Neural progenitor cell (in vitro differentiated cells): Measurements from ENCODE around the gene NELFA. TPM values are rescaled to one million over a fixed set of nuclear protein-coding genes. Genes with fewer than 3 reads are reported as not detected.

Experiments used
- DNase-seq: peaks from one replicate; pipeline ENCODE4 v3.0.0-alpha.2; 2016; ENCODE audit warnings: low spot score
- H2AFZ ChIP-seq: fragments of 200-600 bp; sonication (generic); replicated peaks from 2 replicates; pipeline ENCODE4 v1.6.1; 2016; ENCODE audit warnings: antibody characterized with exemption
- H3F3A ChIP-seq: fragments of 200-600 bp; sonication (generic); 2 replicates; pipeline ENCODE4 v1.6.1; 2016; ENCODE audit warnings: antibody characterized with exemption, low read depth
- H3K27ac ChIP-seq: fragments of 200-600 bp; sonication (generic); 2 replicates; pipeline ENCODE4 v1.5.1; 2016; ENCODE audit warnings: mild to moderate bottlenecking
- H3K27me3 ChIP-seq: fragments of 200-600 bp; sonication (generic); 2 replicates; pipeline ENCODE4 v1.6.1; 2016; ENCODE audit warnings: mild to moderate bottlenecking, moderate library complexity
- H3K36me3 ChIP-seq: fragments of 200-600 bp; sonication (generic); 2 replicates; pipeline ENCODE4 v1.5.1; 2016
- H3K4me1 ChIP-seq: fragments of 200-600 bp; sonication (generic); 2 replicates; pipeline ENCODE4 v1.6.1; 2016; ENCODE audit warnings: mixed run types
- H3K4me2 ChIP-seq: fragments of 200-600 bp; sonication (generic); 2 replicates; pipeline ENCODE4 v1.6.1; 2016
- H3K4me3 ChIP-seq: fragments of 200-600 bp; sonication (generic); 2 replicates; pipeline ENCODE4 v1.5.1; 2016
- H3K79me2 ChIP-seq: fragments of 200-600 bp; sonication (generic); 2 replicates; pipeline ENCODE4 v1.6.1; 2016; ENCODE audit warnings: low read depth
- H3K9ac ChIP-seq: fragments of 200-600 bp; sonication (generic); 2 replicates; pipeline ENCODE4 v1.6.1; 2016
- H3K9me3 ChIP-seq: fragments of 200-600 bp; sonication (generic); 2 replicates; pipeline ENCODE4 v1.5.1; 2016; ENCODE audit warnings: low read depth
- H4K20me1 ChIP-seq: fragments of 200-600 bp; sonication (generic); 2 replicates; pipeline ENCODE4 v1.6.1; 2016; ENCODE audit warnings: low read depth
- H3K27ac Mint-ChIP-seq: 3 replicates; pipeline ENCODE4 v1.8.0; 2021; ENCODE audit warnings: mixed read lengths
- H3K27me3 Mint-ChIP-seq: 2 replicates; pipeline ENCODE4 v1.8.0; 2022; ENCODE audit warnings: low read depth, mild to moderate bottlenecking, inconsistent platforms, moderate library complexity, mixed read lengths; ENCODE audit not compliant: insufficient read depth
- H3K36me3 Mint-ChIP-seq: 3 replicates; pipeline ENCODE4 v1.8.0; 2021; ENCODE audit warnings: mixed read lengths
- H3K4me1 Mint-ChIP-seq: 3 replicates; pipeline ENCODE4 v1.8.0; 2021; ENCODE audit warnings: mixed read lengths
- H3K4me3 Mint-ChIP-seq: 3 replicates; pipeline ENCODE4 v1.8.0; 2021; ENCODE audit warnings: mild to moderate bottlenecking, moderate library complexity, mixed read lengths
- H3K9me3 Mint-ChIP-seq: 3 replicates; pipeline ENCODE4 v1.8.0; 2020; ENCODE audit warnings: mixed read lengths
- CTCF ChIP-seq: fragments of 200-600 bp; sonication (generic); IDR thresholded peaks from 2 replicates; pipeline ENCODE4 v1.5.1; 2017; ENCODE audit warnings: antibody characterized with exemption, mild to moderate bottlenecking
- EZH2 ChIP-seq: fragments of 200-600 bp; sonication (generic); IDR thresholded peaks from 2 replicates; pipeline ENCODE4 v1.6.1; 2017; ENCODE audit warnings: antibody characterized with exemption, mild to moderate bottlenecking, moderate library complexity
- EZH2phosphoT487 ChIP-seq: fragments of 200-600 bp; sonication (generic); IDR thresholded peaks from 2 replicates; pipeline ENCODE4 v1.6.1; 2017; ENCODE audit warnings: antibody characterized with exemption
- total RNA-seq: library from RNA; depleted of rRNA; stranded (reverse); fragments of >200 nt; gene quantifications from 2 replicates; pipeline ENCODE4 v1.2.3, GENCODE V29; 2015; ENCODE audit warnings: low replicate concordance

Gene NELFA
- total RNA-seq, 1 donor from 2014 or later, result 18.0 TPM

- Histone ChIP-seq H2AFZ (no peak overlapping the region), H3K9me3 (no peaks in the 10 kb centered on the region), H3K27ac (no peak overlapping the region), H4K20me1 (peaks cover 54% of the 10 kb centered on the region), H3K4me2 (no peak overlapping the region), H3K9ac (no peak overlapping the region), H3F3A (peaks cover 6% of the 10 kb centered on the region), H3K4me1 (no peaks in the 10 kb centered on the region), H3K36me3 (no peaks in the 10 kb centered on the region), H3K79me2 (peaks cover 5% of the 10 kb centered on the region), H3K4me3 (no peak overlapping the region), H3K27me3 (no peaks in the 10 kb centered on the region)
- TF ChIP-seq CTCF (no peak), EZH2 (no peak), EZH2phosphoT487 (no peak)
- peaks cover 25% of the 10 kb centered on the region for H3K36me3 Mint-ChIP-seq
- DNase-seq, result no peak
- H3K27ac Mint-ChIP-seq, result no peak overlapping the region
- peaks cover 18% of the 10 kb centered on the region for H3K4me1 Mint-ChIP-seq
- H3K9me3 Mint-ChIP-seq, result no peaks in the 10 kb centered on the region
- no peak overlapping the region for H3K4me3 Mint-ChIP-seq
- no peaks in the 10 kb centered on the region for H3K27me3 Mint-ChIP-seq
These were observed 59.8 kb downstream of the NELFA start for GRCh38 chr4:1948892-1949436.

GRCh38 chr4:1948232-1948631 lies 60.5 kb downstream of the NELFA start:
- H3K4me1 Mint-ChIP-seq, result peaks cover 20% of the 10 kb centered on the region
- Histone ChIP-seq H3K4me1 (no peaks in the 10 kb centered on the region), H3F3A (peaks cover 6% of the 10 kb centered on the region), H3K27ac (no peak overlapping the region), H3K36me3 (no peaks in the 10 kb centered on the region), H3K79me2 (peaks cover 5% of the 10 kb centered on the region), H3K9ac (no peak overlapping the region), H4K20me1 (peaks cover 56% of the 10 kb centered on the region), H3K4me3 (no peak overlapping the region), H3K27me3 (no peaks in the 10 kb centered on the region), H2AFZ (no peak overlapping the region), H3K9me3 (no peaks in the 10 kb centered on the region), H3K4me2 (no peak overlapping the region)
- H3K27me3 Mint-ChIP-seq, result peaks cover 2% of the 10 kb centered on the region
- no peak for DNase-seq
- peaks cover 29% of the 10 kb centered on the region for H3K36me3 Mint-ChIP-seq
- no peak overlapping the region for H3K4me3 Mint-ChIP-seq
- TF ChIP-seq CTCF (no peak), EZH2phosphoT487 (no peak), EZH2 (no peak)
- H3K9me3 Mint-ChIP-seq, result no peaks in the 10 kb centered on the region
- no peak overlapping the region for H3K27ac Mint-ChIP-seq

GRCh38 chr4:1945912-1946311 lies 62.9 kb downstream of the NELFA start:
- no peak for TF ChIP-seq CTCF
- no peak for TF ChIP-seq EZH2phosphoT487
- TF ChIP-seq EZH2, result no peak
- H3K79me2 ChIP-seq, result peaks cover 5% of the 10 kb centered on the region
- H3K4me1 Mint-ChIP-seq, result peaks cover 20% of the 10 kb centered on the region
- H4K20me1 ChIP-seq, result peaks cover 60% of the 10 kb centered on the region
- peaks cover 11% of the 10 kb centered on the region for H3F3A ChIP-seq
- peaks cover 38% of the 10 kb centered on the region for H3K36me3 Mint-ChIP-seq
- H3K9me3 Mint-ChIP-seq, result no peaks in the 10 kb centered on the region
- H3K36me3 ChIP-seq, result peaks cover 17% of the 10 kb centered on the region
- H3K27ac Mint-ChIP-seq, result no peak overlapping the region
- no peak overlapping the region for H3K4me2 ChIP-seq
- no peak overlapping the region for H2AFZ ChIP-seq
- H3K4me3 ChIP-seq, result no peak overlapping the region
- H3K27me3 ChIP-seq, result no peaks in the 10 kb centered on the region
- no peak overlapping the region for H3K9ac ChIP-seq
- H3K4me3 Mint-ChIP-seq, result no peak overlapping the region
- no peaks in the 10 kb centered on the region for H3K4me1 ChIP-seq
- H3K27ac ChIP-seq, result no peak overlapping the region
- DNase-seq, result no peak
- no peaks in the 10 kb centered on the region for H3K9me3 ChIP-seq
- H3K27me3 Mint-ChIP-seq, result peaks cover 2% of the 10 kb centered on the region
